ENCODE data around the gene POP4.

DNA sequence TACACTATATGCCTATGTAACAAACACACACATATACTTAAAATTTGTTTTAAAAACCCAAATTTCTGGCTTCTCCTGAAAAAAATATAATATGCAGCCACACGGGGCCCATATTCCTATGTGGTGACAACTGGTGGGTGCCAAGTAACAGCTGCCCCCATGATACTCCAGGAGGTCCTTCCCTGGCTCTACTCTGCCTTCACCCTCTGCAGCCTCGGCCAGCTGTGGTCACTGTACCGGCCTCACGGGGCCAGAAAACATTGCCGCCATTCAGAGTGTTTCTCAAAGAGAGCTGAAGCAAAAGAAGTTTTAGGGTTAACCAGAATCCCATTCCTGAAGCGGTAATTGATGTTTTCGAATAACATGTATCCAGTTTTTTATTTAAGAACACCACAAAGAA lies 32.6 kb upstream of the POP4 start:
- TF ChIP-seq, protein P1, sequence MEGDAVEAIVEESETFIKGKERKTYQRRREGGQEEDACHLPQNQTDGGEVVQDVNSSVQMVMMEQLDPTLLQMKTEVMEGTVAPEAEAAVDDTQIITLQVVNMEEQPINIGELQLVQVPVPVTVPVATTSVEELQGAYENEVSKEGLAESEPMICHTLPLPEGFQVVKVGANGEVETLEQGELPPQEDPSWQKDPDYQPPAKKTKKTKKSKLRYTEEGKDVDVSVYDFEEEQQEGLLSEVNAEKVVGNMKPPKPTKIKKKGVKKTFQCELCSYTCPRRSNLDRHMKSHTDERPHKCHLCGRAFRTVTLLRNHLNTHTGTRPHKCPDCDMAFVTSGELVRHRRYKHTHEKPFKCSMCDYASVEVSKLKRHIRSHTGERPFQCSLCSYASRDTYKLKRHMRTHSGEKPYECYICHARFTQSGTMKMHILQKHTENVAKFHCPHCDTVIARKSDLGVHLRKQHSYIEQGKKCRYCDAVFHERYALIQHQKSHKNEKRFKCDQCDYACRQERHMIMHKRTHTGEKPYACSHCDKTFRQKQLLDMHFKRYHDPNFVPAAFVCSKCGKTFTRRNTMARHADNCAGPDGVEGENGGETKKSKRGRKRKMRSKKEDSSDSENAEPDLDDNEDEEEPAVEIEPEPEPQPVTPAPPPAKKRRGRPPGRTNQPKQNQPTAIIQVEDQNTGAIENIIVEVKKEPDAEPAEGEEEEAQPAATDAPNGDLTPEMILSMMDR (IDR thresholded peaks at IDR 0.05), result no peak
- TF ChIP-seq POLR2A (IDR thresholded peaks at IDR 0.05) (no peak), EP300 (IDR thresholded peaks at IDR 0.05) (no peak), POLR2AphosphoS5 (IDR thresholded peaks at IDR 0.05) (no peak)

Data from upper lobe of left lung (tissue), 4 donors.